ENCODE results near the gene WDR1.

DNA sequence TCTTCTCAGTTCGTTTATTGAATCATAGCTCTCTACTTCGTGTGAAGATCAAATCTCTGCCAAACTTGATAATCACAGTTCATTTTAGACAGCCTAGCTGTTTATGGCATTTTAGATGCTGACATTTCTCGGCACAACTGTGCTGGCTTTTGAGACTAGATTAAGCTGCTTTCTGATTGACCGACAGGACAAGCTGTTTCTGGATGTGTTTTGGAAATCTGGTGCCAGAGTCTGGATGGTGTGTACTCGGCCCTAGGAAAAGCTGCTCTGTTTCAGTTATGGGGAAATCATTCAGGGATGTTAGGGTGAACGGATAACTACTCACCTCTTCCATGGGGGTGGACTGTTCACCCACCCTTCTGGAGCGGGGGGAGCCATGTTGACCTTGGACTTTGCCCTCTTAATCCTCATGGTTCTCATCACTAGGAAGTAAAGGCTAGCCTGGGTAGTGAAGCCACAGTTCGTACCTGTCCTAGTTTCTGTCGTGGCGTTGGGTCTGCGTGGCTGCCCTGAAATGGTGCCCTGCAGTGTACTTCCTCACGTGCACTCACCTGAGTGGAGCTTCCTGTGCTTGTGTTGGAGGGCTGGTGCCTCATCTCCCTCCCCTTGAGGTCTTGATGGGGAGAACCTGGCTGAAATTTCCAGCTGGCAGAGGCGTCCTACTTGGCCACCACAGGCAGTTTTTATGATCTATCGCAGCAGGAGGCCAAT is 13.7 kb upstream of the WDR1 start:
- TF ChIP-seq CTCF (CRISPR knock-in tag; IDR thresholded peaks at IDR 0.05) (no peak), MAFG (CRISPR knock-in tag; IDR thresholded peaks at IDR 0.05) (no peak), MAFK (conservative IDR thresholded peaks at IDR 0.05 in 1 of 2, IDR thresholded peaks at IDR 0.05 in 1 of 2; ENCODE audit: low read length in 2 of 2) (no peak), ZBTB39 (CRISPR knock-in tag; IDR thresholded peaks at IDR 0.05) (no peak), ZBTB3 (CRISPR knock-in tag; IDR thresholded peaks at IDR 0.05; ENCODE audit: borderline replicate concordance, low read depth) (no peak)
